Measurements from ENCODE around the gene PKIB.

PKIB gene

GRCh38 chr6:122621638-122622037 lies 11.4 kb downstream of the PKIB start:
- ATAC-seq = no peak

- ATAC-seq = no peak
Measured at GRCh38 chr6:122622479-122622878, 12.3 kb downstream of the PKIB start.

GRCh38 chr6:122623279-122623678 lies 13.1 kb downstream of the PKIB start:
- no peak for ATAC-seq

GRCh38 chr6:122624853-122625252 lies 14.6 kb downstream of the PKIB start:
- no peak for ATAC-seq

GRCh38 chr6:122628714-122629113 lies 18.5 kb downstream of the PKIB start:
- ATAC-seq = no peak

- ATAC-seq = no peak
Measured at GRCh38 chr6:122631571-122632249, 21.5 kb downstream of the PKIB start.

GRCh38 chr6:122640366-122640765 lies 30.2 kb downstream of the PKIB start:
- no peak for ATAC-seq

- ATAC-seq = no peak
Measured at GRCh38 chr6:122641819-122642218, 31.6 kb downstream of the PKIB start.

GRCh38 chr6:122642604-122643003 lies 32.4 kb downstream of the PKIB start:
- peak in 1 of 2 donors; percentile 27 for ATAC-seq

- no peak for ATAC-seq
Measured at GRCh38 chr6:122645256-122645655, 35.1 kb downstream of the PKIB start.

- no peak for ATAC-seq
Measured at GRCh38 chr6:122647765-122648164, 37.6 kb downstream of the PKIB start.

- ATAC-seq = no peak
Measured at GRCh38 chr6:122648726-122649125, 38.5 kb downstream of the PKIB start.

GRCh38 chr6:122649701-122650100 lies 39.5 kb downstream of the PKIB start:
- no peak for ATAC-seq

- ATAC-seq = no peak
Measured at GRCh38 chr6:122650403-122650802, 40.2 kb downstream of the PKIB start.

GRCh38 chr6:122651031-122651430 lies 40.8 kb downstream of the PKIB start:
- no peak for ATAC-seq

- ATAC-seq = no peak
Measured at GRCh38 chr6:122651604-122652003, 41.4 kb downstream of the PKIB start.

- no peak for ATAC-seq
Measured at GRCh38 chr6:122652431-122652830, 42.2 kb downstream of the PKIB start.

GRCh38 chr6:122653094-122653493 lies 42.9 kb downstream of the PKIB start:
- no peak for ATAC-seq

- ATAC-seq = no peak
Measured at GRCh38 chr6:122654012-122654411, 43.8 kb downstream of the PKIB start.

GRCh38 chr6:122657601-122658000 lies 47.4 kb downstream of the PKIB start:
- no peak for ATAC-seq

GRCh38 chr6:122660296-122660695 lies 50.1 kb downstream of the PKIB start:
- ATAC-seq = no peak

GRCh38 chr6:122663981-122664380 lies 53.8 kb downstream of the PKIB start:
- ATAC-seq = no peak

- ATAC-seq = no peak
Measured at GRCh38 chr6:122665929-122666328, 55.7 kb downstream of the PKIB start.

- no peak for ATAC-seq
Measured at GRCh38 chr6:122666418-122666817, 56.2 kb downstream of the PKIB start.

- no peak for ATAC-seq
Measured at GRCh38 chr6:122669418-122669817, 59.2 kb downstream of the PKIB start.

Data from activated CD4-positive, CD25-positive, alpha-beta regulatory T cell treated with anti-CD3 and anti-CD28 coated beads, Interleukin-2, amount 50 U/mL, for 24 hours (primary cell).